ENCODE results near the gene UBE2K. TPM values are rescaled to one million over a fixed set of nuclear protein-coding genes. Genes with fewer than 3 reads are reported as not detected.

The UBE2K gene
- total RNA-seq, 4 donors from 2014 or later = 19.0 to 28.0 (median 24.5) TPM

DNA sequence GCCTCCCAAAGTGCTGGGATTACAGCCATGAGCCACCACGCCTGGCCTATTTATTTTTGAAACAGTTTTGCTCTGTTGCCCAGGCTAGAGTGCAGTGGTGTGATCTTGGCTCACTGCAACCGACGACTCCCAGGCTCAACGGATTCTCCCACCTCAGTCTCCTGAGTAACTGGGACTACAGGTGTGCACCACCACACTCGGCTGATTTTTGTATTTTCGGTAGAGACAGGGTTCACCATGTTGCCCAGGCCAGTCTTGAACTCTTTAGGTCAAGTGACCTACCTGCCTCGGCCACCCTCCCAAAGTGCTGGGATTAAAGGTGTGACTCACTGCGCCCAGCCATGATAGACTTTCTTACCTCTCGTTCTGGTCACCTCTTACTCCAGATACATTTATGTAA lies 124.0 kb downstream of the UBE2K start:
- no peak overlapping the region for H3K27ac ChIP-seq
- H3K4me3 ChIP-seq = no peak overlapping the region
- H3K27me3 ChIP-seq = no peaks in the 10 kb centered on the region
- peaks cover 0 to 4% (median 0%) of the 10 kb centered on the region in 4 donors for H3K4me1 ChIP-seq
- H3K36me3 ChIP-seq = peaks cover 0 to 16% (median 0%) of the 10 kb centered on the region in 3 donors
- no peaks in the 10 kb centered on the region for H3K9me3 ChIP-seq
- 95 to 100% methylated on average over 9 of the region's 9 CpGs for WGBS, 2 donors
- no peak for DNase-seq (ENCODE audit: low spot score in 2 of 2)
- no peak for TF ChIP-seq POLR2A (IDR thresholded peaks at IDR 0.05)
- no peak for TF ChIP-seq EP300 (IDR thresholded peaks at IDR 0.05)
- no peak for TF ChIP-seq CTCF (IDR thresholded peaks at IDR 0.05)

- peaks cover 0 to 21% (median 0%) of the 10 kb centered on the region in 3 donors for H3K36me3 ChIP-seq
- TF ChIP-seq POLR2A (IDR thresholded peaks at IDR 0.05) (no peak), CTCF (IDR thresholded peaks at IDR 0.05) (no peak), EP300 (IDR thresholded peaks at IDR 0.05) (no peak)
- no peak overlapping the region for H3K4me3 ChIP-seq
- DNase-seq (ENCODE audit: low spot score in 2 of 2) = no peak
- no peak overlapping the region for H3K27ac ChIP-seq
- no peaks in the 10 kb centered on the region for H3K9me3 ChIP-seq
- peaks cover 0 to 4% (median 0%) of the 10 kb centered on the region in 4 donors for H3K4me1 ChIP-seq
- no peaks in the 10 kb centered on the region for H3K27me3 ChIP-seq
Measured at GRCh38 chr4:39822662-39823061, 124.7 kb downstream of the UBE2K start.

- Histone ChIP-seq H3K4me1 (peaks cover 0 to 4% (median 0%) of the 10 kb centered on the region in 4 donors), H3K27ac (no peak overlapping the region), H3K27me3 (no peaks in the 10 kb centered on the region), H3K4me3 (no peak overlapping the region), H3K36me3 (peaks cover 0 to 21% (median 0%) of the 10 kb centered on the region in 3 donors), H3K9me3 (no peaks in the 10 kb centered on the region)
- DNase-seq (ENCODE audit: low spot score in 2 of 2) = peak in 1 of 2 donors; percentile 22
- 37 to 57% methylated on average over 2 of the region's 2 CpGs for WGBS, 2 donors
- TF ChIP-seq CTCF (IDR thresholded peaks at IDR 0.05) = no peak
- no peak for TF ChIP-seq POLR2A (IDR thresholded peaks at IDR 0.05)
- TF ChIP-seq EP300 (IDR thresholded peaks at IDR 0.05) = no peak
Measured at GRCh38 chr4:39823191-39823590, 125.3 kb downstream of the UBE2K start.

DNA sequence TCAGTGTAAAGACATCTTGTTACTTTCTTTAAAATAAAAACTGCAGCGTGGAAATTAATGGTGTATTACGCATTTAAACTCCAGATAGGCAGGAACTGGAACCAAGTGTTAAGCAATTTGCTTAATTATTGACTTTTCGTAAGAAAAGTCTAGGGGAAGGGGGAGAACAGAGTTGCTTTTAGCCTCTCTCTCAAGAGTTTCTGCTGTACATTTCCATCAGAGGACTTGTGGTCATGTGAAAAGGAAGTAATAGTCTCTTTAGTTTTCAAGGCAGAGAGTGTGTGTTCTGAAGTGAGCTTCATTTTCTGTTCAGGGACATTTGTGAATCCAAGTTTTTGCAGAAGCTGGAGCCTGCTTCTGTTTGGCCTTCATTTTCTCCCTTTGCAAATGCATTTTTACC lies 127.2 kb downstream of the UBE2K start:
- Histone ChIP-seq H3K4me3 (no peak overlapping the region), H3K27ac (no peak overlapping the region), H3K36me3 (peaks cover 0 to 39% (median 0%) of the 10 kb centered on the region in 3 donors), H3K4me1 (peaks cover 0 to 4% (median 0%) of the 10 kb centered on the region in 4 donors), H3K27me3 (no peaks in the 10 kb centered on the region), H3K9me3 (no peaks in the 10 kb centered on the region)
- TF ChIP-seq CTCF (IDR thresholded peaks at IDR 0.05) (no peak), EP300 (IDR thresholded peaks at IDR 0.05) (no peak), POLR2A (IDR thresholded peaks at IDR 0.05) (no peak)
- no peak for DNase-seq (ENCODE audit: low spot score in 2 of 2)
- WGBS, 2 donors = 87 to 88% methylated on average over 3 of the region's 3 CpGs

DNA sequence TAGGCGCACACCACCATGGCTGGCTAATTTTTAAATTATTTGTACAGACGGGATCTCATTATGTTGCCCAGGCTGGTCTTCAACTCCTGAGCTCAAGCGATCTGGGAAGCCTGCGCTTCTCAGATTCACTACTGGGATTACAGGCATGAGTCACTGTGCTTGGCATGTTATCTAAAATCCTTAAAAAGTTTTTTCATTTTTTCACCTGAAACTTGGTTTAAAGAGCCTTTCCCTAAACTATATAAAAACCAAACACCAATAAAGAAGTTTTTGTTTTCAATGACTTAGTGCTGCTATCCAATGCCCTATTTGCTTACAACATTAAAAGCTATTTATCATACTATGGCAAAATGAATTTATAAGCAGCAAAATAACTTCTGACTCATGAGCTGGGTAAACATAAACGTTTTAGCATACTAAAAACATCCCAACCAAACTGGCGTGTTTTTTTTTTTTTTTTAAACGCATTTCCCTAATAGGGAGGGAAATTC lies 127.8 kb downstream of the UBE2K start:
- no peak for DNase-seq (ENCODE audit: low spot score in 2 of 2)
- no peak overlapping the region for H3K4me3 ChIP-seq
- peaks cover 0 to 4% (median 0%) of the 10 kb centered on the region in 4 donors for H3K4me1 ChIP-seq
- peaks cover 0 to 46% (median 3%) of the 10 kb centered on the region in 3 donors for H3K36me3 ChIP-seq
- H3K27ac ChIP-seq = no peak overlapping the region
- 72 to 74% methylated on average over 7 of the region's 7 CpGs for whole genome bisulfite sequencing, 2 donors
- no peaks in the 10 kb centered on the region for H3K9me3 ChIP-seq
- H3K27me3 ChIP-seq = no peaks in the 10 kb centered on the region
- TF ChIP-seq EP300 (IDR thresholded peaks at IDR 0.05) (no peak), POLR2A (IDR thresholded peaks at IDR 0.05) (no peak), CTCF (IDR thresholded peaks at IDR 0.05) (no peak)

Small RNA genes within 50 kb of the gene (small RNA-seq; reads per million reads assigned to genes)
- gene RF00019 (not detected), gene RN7SL558P (not detected)

Other genes starting within 250 kb of the UBE2K start
- 1,000 to 10,000 TPM; 2,396 to 3,997 (median 2,918) TPM for gene RPL9, start 239.2 kb upstream of the UBE2K start, total RNA-seq
- 10 to 100 TPM in 3 of 4 donors, 1 to 10 TPM in 1; 9.3 to 11.2 (median 11.0) TPM for gene LIAS, start 239.1 kb upstream of the UBE2K start, total RNA-seq
- gene UGDH, start 170.7 kb upstream of the UBE2K start, total RNA-seq = 100 to 1,000 TPM in 1 of 4 donors, 10 to 100 TPM in 3; 39.5 to 108 (median 64.4) TPM
- gene SMIM14, start 59.3 kb upstream of the UBE2K start, total RNA-seq = 10 to 100 TPM; 26.7 to 42.6 (median 36.2) TPM